ENCODE results near the gene UGT1A9.

- TF ChIP-seq CTCF (IDR thresholded peaks at IDR 0.05; ENCODE audit: insufficient read depth, low read length) (no peak), SPI1 (IDR thresholded peaks at IDR 0.05; ENCODE audit: borderline replicate concordance, low read depth) (no peak), POLR2AphosphoS5 (IDR thresholded peaks at IDR 0.05; ENCODE audit: low read depth) (no peak), GABPA (IDR thresholded peaks at IDR 0.05; ENCODE audit: low read depth) (no peak)
- TF ChIP-seq, protein P1, sequence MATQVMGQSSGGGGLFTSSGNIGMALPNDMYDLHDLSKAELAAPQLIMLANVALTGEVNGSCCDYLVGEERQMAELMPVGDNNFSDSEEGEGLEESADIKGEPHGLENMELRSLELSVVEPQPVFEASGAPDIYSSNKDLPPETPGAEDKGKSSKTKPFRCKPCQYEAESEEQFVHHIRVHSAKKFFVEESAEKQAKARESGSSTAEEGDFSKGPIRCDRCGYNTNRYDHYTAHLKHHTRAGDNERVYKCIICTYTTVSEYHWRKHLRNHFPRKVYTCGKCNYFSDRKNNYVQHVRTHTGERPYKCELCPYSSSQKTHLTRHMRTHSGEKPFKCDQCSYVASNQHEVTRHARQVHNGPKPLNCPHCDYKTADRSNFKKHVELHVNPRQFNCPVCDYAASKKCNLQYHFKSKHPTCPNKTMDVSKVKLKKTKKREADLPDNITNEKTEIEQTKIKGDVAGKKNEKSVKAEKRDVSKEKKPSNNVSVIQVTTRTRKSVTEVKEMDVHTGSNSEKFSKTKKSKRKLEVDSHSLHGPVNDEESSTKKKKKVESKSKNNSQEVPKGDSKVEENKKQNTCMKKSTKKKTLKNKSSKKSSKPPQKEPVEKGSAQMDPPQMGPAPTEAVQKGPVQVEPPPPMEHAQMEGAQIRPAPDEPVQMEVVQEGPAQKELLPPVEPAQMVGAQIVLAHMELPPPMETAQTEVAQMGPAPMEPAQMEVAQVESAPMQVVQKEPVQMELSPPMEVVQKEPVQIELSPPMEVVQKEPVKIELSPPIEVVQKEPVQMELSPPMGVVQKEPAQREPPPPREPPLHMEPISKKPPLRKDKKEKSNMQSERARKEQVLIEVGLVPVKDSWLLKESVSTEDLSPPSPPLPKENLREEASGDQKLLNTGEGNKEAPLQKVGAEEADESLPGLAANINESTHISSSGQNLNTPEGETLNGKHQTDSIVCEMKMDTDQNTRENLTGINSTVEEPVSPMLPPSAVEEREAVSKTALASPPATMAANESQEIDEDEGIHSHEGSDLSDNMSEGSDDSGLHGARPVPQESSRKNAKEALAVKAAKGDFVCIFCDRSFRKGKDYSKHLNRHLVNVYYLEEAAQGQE (IDR thresholded peaks at IDR 0.05; ENCODE audit: insufficient replicate concordance, low read depth) = no peak
These were observed 83.3 kb downstream of the UGT1A9 start for GRCh38 chr2:233754872-233755611.
